Testis (tissue), 3 donors: ENCODE data around the gene PITPNC1. TPM values are rescaled to one million over a fixed set of nuclear protein-coding genes. Genes with fewer than 3 reads are reported as not detected.
A peak's percentile ranks its signal among the peaks of the same experiment; 100 is the strongest.
"Not testable (repeated sequence)": the region's sequence is repeated elsewhere in the genome, so short reads cannot be mapped to it uniquely, and the experiment has no call there.

Experiments
- DNase-seq: peaks from one replicate; pipeline ENCODE4 v3.0.0-alpha.2; 2019
- H3K27ac ChIP-seq, 2 donors: fragments of 200-600 bp; sonication (generic); one replicate each; pipeline ENCODE4 v1.5.1; 2019
- H3K27me3 ChIP-seq: fragments of 200-600 bp; sonication (generic); one replicate; pipeline ENCODE4 v1.5.1; 2019
- H3K36me3 ChIP-seq: fragments of 200-600 bp; sonication (generic); one replicate; pipeline ENCODE4 v1.5.1; 2017; ENCODE audit warnings: low read depth; ENCODE audit errors: missing control alignments
- H3K4me1 ChIP-seq: fragments of 200-600 bp; sonication (generic); one replicate; pipeline ENCODE4 v1.5.1; 2019
- H3K4me3 ChIP-seq, 2 donors: fragments of 200-600 bp; sonication (generic); one replicate each; pipeline ENCODE4 v1.5.1; 2017 to 2019
- H3K9me3 ChIP-seq: fragments of 200-600 bp; sonication (generic); one replicate; pipeline ENCODE4 v1.5.1; 2017
- CTCF ChIP-seq, 3 experiments: fragments of 450-650 bp in 2 of 3; fragments of 200-600 bp in 1 of 3; sonication (generic) in 1 of 3; IDR thresholded peaks; one replicate each; pipeline ENCODE4 v1.5.1; 2016 to 2019; ENCODE audit warnings: antibody characterized with exemption in 3 of 3, mild to moderate bottlenecking in 2 of 3, moderate library complexity in 1 of 3
- POLR2A ChIP-seq: fragments of 450-650 bp; IDR thresholded peaks from one replicate; pipeline ENCODE4 v1.6.1; 2017; ENCODE audit warnings: antibody characterized with exemption, mild to moderate bottlenecking, moderate library complexity
- WGBS, 2 donors: methylation state at CpG; one replicate each; pipeline ENCODE4 v1.1.5; 2018; 5-methylcytosine and 5-hydroxymethylcytosine counted together
- intact Hi-C: fragments of 100-400 bp; cut with DNase I; formaldehyde crosslinking; loops from one replicate; pipeline ENCODE4 v1.15.1; 2023; ENCODE audit warnings: low total_unique reads
- polyA plus RNA-seq: library from polyadenylated mRNA; stranded (reverse); fragments of 350-450 nt; fragmentation: Illumina TruSeq; extraction: RNeasy Lipid Tissue Mini Kit (QIAGEN cat#74804); gene quantifications from one replicate; pipeline ENCODE4 v1.2.3, GENCODE V29; 2014; ENCODE audit warnings: low read depth, low replicate concordance; ENCODE audit not compliant: insufficient read depth
- total RNA-seq, 2 donors: library from RNA; depleted of rRNA; stranded (reverse); fragments of >200 nt; gene quantifications; one replicate each; pipeline ENCODE4 v1.2.3, GENCODE V29; 2016

The PITPNC1 gene
- total and polyA plus RNA-seq, 3 donors from 2014 or later = 8.3 to 12.8 (median 12.2) TPM

- Histone ChIP-seq H3K36me3 (no peaks in the 10 kb centered on the region), H3K4me3 (no peak overlapping the region), H3K4me1 (peaks cover 8% of the 10 kb centered on the region), H3K9me3 (no peaks in the 10 kb centered on the region), H3K27me3 (no peaks in the 10 kb centered on the region), H3K27ac (no peak overlapping the region)
- WGBS, 2 donors = 77 to 83% methylated on average over 8 of the region's 8 CpGs
- intact Hi-C loops = no loop called here
- DNase-seq = no peak
- no peak for TF ChIP-seq POLR2A
- no peak for TF ChIP-seq CTCF (IDR thresholded peaks at IDR 0.05)
Observed at GRCh38 chr17:67467500-67468455, 90.7 kb downstream of the PITPNC1 start.

GRCh38 chr17:67469208-67469980 lies 92.3 kb downstream of the PITPNC1 start:
- peak overlapping the region; percentile 24 to 48 for H3K27ac ChIP-seq
- peak; percentile 62 for DNase-seq
- intact Hi-C loops = no loop called here
- no peak overlapping the region for H3K4me3 ChIP-seq
- 44 to 72% methylated on average over 9 to 13 of the region's 13 CpGs for WGBS, 2 donors
- no peaks in the 10 kb centered on the region for H3K27me3 ChIP-seq
- TF ChIP-seq CTCF (IDR thresholded peaks at IDR 0.05) (no peak), POLR2A (no peak)
- no peaks in the 10 kb centered on the region for H3K9me3 ChIP-seq
- H3K4me1 ChIP-seq = peaks cover 14% of the 10 kb centered on the region
- H3K36me3 ChIP-seq = no peaks in the 10 kb centered on the region

GRCh38 chr17:67470163-67470562 lies 93.1 kb downstream of the PITPNC1 start:
- Histone ChIP-seq H3K9me3 (no peaks in the 10 kb centered on the region), H3K27me3 (no peaks in the 10 kb centered on the region), H3K4me1 (peaks cover 16% of the 10 kb centered on the region), H3K27ac (no peak overlapping the region), H3K36me3 (no peaks in the 10 kb centered on the region), H3K4me3 (no peak overlapping the region)
- intact Hi-C loops = loop anchor here (10.0 kb wide), 1 partner anchor 95 kb away; the partner anchor contains the start of gene PITPNC1
- no peak for DNase-seq
- TF ChIP-seq CTCF (IDR thresholded peaks at IDR 0.05) (no peak), POLR2A (no peak)
- 100% methylated on average over 1 of the region's 1 CpG for WGBS, 2 donors

- TF ChIP-seq POLR2A = no peak
- TF ChIP-seq CTCF (IDR thresholded peaks at IDR 0.05) = no peak
- intact Hi-C loops = loop anchor here (10.0 kb wide), 1 partner anchor 96 kb away; the partner anchor contains the start of gene PITPNC1
- H3K4me1 ChIP-seq = peaks cover 16% of the 10 kb centered on the region
- 94 to 97% methylated on average over 1 of the region's 1 CpG for WGBS, 2 donors
- no peak overlapping the region for H3K4me3 ChIP-seq
- H3K27ac ChIP-seq = no peak overlapping the region
- no peaks in the 10 kb centered on the region for H3K36me3 ChIP-seq
- DNase-seq = no peak
- no peaks in the 10 kb centered on the region for H3K9me3 ChIP-seq
- H3K27me3 ChIP-seq = no peaks in the 10 kb centered on the region
Observed at GRCh38 chr17:67471118-67471517, 94.0 kb downstream of the PITPNC1 start.

- not testable (repeated sequence) for H3K9me3 ChIP-seq, DNase-seq, H3K36me3 ChIP-seq, H3K27me3 ChIP-seq, H3K4me3 ChIP-seq, H3K27ac ChIP-seq
- intact Hi-C loops = loop anchor here (10.0 kb wide), 1 partner anchor 98 kb away; the partner anchor contains the start of gene PITPNC1
- peaks cover 16% of the 10 kb centered on the region for H3K4me1 ChIP-seq
- 72 to 75% methylated on average over 4 of the region's 4 CpGs for WGBS, 2 donors
Observed at GRCh38 chr17:67472606-67473005, 95.5 kb downstream of the PITPNC1 start.
